ENCODE measurements around the gene CDK15. TPM values are rescaled to one million over a fixed set of nuclear protein-coding genes. Genes with fewer than 3 reads are reported as not detected.
A peak's percentile ranks its signal among the peaks of the same experiment; 100 is the strongest.

CDK15 gene
- total RNA-seq, 1 donor from 2014 or later = 0.07 TPM

DNA sequence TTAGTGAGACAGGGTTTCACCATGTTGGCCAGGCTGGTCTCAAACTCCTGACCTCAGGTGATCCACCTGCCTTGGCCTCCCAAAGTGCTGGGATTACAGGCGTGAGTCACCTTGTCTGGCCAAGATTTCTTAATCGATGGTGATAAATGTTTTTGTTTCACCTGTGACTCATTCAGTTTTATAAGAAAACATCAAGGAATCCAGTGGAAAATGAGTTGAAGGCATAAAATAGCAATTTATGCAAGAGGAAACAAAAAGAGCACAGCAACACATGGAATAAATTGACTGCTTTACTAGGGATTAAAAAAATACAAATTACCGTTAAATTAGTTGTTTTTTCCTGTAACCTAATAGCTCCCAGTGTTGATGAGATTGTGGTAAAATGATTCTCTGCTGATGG is 80.2 kb downstream of the CDK15 start:
- TF ChIP-seq, protein P1, sequence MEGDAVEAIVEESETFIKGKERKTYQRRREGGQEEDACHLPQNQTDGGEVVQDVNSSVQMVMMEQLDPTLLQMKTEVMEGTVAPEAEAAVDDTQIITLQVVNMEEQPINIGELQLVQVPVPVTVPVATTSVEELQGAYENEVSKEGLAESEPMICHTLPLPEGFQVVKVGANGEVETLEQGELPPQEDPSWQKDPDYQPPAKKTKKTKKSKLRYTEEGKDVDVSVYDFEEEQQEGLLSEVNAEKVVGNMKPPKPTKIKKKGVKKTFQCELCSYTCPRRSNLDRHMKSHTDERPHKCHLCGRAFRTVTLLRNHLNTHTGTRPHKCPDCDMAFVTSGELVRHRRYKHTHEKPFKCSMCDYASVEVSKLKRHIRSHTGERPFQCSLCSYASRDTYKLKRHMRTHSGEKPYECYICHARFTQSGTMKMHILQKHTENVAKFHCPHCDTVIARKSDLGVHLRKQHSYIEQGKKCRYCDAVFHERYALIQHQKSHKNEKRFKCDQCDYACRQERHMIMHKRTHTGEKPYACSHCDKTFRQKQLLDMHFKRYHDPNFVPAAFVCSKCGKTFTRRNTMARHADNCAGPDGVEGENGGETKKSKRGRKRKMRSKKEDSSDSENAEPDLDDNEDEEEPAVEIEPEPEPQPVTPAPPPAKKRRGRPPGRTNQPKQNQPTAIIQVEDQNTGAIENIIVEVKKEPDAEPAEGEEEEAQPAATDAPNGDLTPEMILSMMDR (IDR thresholded peaks at IDR 0.05; ENCODE audit: unreplicated experiment) = no peak
- Mint-ChIP-seq H3K4me1 (ENCODE audit: low read depth) (peaks cover 56% of the 10 kb centered on the region), H3K27ac (no peak overlapping the region), H3K36me3 (ENCODE audit: insufficient read depth) (no peaks in the 10 kb centered on the region), H3K9me3 (ENCODE audit: low read depth) (no peaks in the 10 kb centered on the region), H3K27me3 (no peaks in the 10 kb centered on the region), H3K4me3 (ENCODE audit: low read depth) (no peak overlapping the region)
- DNase-seq (ENCODE audit: low spot score, unreplicated experiment) = no peak

DNA sequence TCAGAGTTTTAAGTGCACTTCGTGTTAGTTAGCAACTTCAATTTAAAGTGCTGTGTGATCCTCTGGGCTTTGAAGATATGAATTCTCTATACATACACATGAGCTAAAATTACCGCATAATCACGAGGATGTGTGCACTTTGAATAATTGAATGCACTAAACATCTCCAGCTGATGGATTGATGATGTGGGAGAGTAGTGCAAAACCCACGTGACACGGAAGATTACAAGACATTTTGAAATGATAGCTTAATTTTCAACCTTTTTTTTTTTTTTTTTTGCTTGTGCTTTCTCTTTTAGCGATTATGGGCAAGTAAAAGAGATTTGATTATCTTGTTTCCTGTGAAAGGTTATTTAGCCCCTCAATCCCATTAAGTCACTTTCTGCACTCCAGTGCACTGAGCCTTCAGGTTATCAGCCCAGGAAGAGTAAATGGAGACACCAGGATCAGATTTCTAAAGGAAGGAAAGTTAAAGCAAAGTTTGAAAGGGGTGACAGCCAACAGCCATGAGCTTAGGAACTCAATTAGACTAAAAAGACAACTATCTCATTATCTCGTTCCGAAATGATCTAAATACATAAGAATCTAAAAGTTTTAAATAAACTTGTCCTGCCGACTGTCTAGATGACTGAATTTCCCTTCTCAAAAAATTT is 81.6 kb downstream of the CDK15 start:
- TF ChIP-seq, protein P1 (IDR thresholded peaks at IDR 0.05; ENCODE audit: unreplicated experiment) = no peak
- no peaks in the 10 kb centered on the region for H3K27me3 Mint-ChIP-seq
- H3K36me3 Mint-ChIP-seq (ENCODE audit: insufficient read depth) = no peaks in the 10 kb centered on the region
- H3K9me3 Mint-ChIP-seq (ENCODE audit: low read depth) = no peaks in the 10 kb centered on the region
- peak overlapping the region; percentile 54 for H3K27ac Mint-ChIP-seq
- H3K4me1 Mint-ChIP-seq (ENCODE audit: low read depth) = peaks cover 51% of the 10 kb centered on the region
- no peak for DNase-seq (ENCODE audit: low spot score, unreplicated experiment)
- H3K4me3 Mint-ChIP-seq (ENCODE audit: low read depth) = peak overlapping the region; percentile 25

DNA sequence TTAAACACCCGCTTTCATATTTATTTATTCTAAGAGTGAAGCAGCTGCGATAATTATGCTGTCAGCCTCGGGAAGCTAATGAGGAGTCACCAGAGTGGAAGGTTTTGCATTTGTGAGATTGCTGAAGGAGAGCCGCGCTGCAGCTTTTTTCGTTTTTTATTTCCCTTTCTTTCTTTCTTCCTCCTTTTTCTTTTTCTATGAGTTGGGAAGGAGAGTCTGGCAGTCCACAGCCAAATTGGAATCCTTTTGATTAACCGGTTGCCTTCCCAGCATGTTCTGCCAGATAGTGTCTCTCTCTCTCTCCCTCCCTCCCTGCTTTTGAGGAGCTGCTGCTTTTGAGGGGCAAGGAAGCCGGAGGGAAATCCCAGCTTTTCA is 82.1 kb downstream of the CDK15 start:
- no peaks in the 10 kb centered on the region for H3K36me3 Mint-ChIP-seq (ENCODE audit: insufficient read depth)
- no peaks in the 10 kb centered on the region for H3K27me3 Mint-ChIP-seq
- H3K9me3 Mint-ChIP-seq (ENCODE audit: low read depth) = no peaks in the 10 kb centered on the region
- peaks cover 50% of the 10 kb centered on the region for H3K4me1 Mint-ChIP-seq (ENCODE audit: low read depth)
- peak overlapping the region; percentile 25 for H3K4me3 Mint-ChIP-seq (ENCODE audit: low read depth)
- no peak overlapping the region for H3K27ac Mint-ChIP-seq
- TF ChIP-seq, protein P1 (IDR thresholded peaks at IDR 0.05; ENCODE audit: unreplicated experiment) = no peak
- DNase-seq (ENCODE audit: low spot score, unreplicated experiment) = no peak

DNA sequence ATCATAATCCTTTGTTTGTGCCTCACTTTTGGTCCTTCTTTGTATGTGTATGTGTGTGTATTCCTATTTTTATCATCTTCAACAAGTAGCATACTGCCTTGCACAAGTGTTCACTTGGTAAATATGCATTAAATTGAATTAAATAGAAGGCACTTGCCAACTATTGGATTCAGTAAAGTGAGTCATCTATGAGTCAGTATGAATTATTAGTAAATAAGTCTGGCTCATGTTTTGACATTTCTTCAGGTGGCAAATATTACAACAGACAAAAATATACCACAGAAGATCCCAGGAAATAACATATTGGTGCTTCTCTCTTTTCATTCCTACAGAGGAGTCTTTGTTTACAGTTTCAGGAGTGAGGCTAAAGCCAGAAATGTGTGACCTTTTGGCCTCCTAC is 84.1 kb downstream of the CDK15 start:
- H3K36me3 Mint-ChIP-seq (ENCODE audit: insufficient read depth) = no peaks in the 10 kb centered on the region
- H3K27me3 Mint-ChIP-seq = no peaks in the 10 kb centered on the region
- H3K9me3 Mint-ChIP-seq (ENCODE audit: low read depth) = no peaks in the 10 kb centered on the region
- no peak overlapping the region for H3K4me3 Mint-ChIP-seq (ENCODE audit: low read depth)
- peaks cover 46% of the 10 kb centered on the region for H3K4me1 Mint-ChIP-seq (ENCODE audit: low read depth)
- H3K27ac Mint-ChIP-seq = no peak overlapping the region
- TF ChIP-seq, protein P1 (IDR thresholded peaks at IDR 0.05; ENCODE audit: unreplicated experiment) = no peak
- no peak for DNase-seq (ENCODE audit: low spot score, unreplicated experiment)

DNA sequence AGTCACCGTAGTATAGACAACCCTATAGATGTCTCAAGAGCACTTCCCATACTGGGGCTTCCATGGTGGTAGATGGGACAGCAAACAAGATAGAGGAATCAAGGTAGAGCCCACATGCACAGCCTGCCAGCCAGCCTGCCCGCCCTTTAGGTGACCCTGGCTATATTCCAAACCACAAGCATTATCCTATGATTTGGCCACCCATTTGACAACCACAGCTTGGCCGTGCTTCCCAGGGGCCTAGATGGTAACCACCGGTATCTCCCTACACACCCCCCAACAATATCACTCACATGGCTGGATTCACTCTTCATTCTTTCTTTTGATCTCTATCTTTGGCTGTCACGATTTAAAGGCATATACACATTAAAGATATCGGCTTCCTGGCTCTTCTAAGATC is 85.3 kb downstream of the CDK15 start:
- H3K9me3 Mint-ChIP-seq (ENCODE audit: low read depth) = no peaks in the 10 kb centered on the region
- no peak for DNase-seq (ENCODE audit: low spot score, unreplicated experiment)
- TF ChIP-seq, protein P1 (IDR thresholded peaks at IDR 0.05; ENCODE audit: unreplicated experiment) = no peak
- H3K27ac Mint-ChIP-seq = no peak overlapping the region
- H3K4me1 Mint-ChIP-seq (ENCODE audit: low read depth) = peaks cover 46% of the 10 kb centered on the region
- no peaks in the 10 kb centered on the region for H3K36me3 Mint-ChIP-seq (ENCODE audit: insufficient read depth)
- no peak overlapping the region for H3K4me3 Mint-ChIP-seq (ENCODE audit: low read depth)
- no peaks in the 10 kb centered on the region for H3K27me3 Mint-ChIP-seq
